Measurements from ENCODE around the gene SGK1.

DNA sequence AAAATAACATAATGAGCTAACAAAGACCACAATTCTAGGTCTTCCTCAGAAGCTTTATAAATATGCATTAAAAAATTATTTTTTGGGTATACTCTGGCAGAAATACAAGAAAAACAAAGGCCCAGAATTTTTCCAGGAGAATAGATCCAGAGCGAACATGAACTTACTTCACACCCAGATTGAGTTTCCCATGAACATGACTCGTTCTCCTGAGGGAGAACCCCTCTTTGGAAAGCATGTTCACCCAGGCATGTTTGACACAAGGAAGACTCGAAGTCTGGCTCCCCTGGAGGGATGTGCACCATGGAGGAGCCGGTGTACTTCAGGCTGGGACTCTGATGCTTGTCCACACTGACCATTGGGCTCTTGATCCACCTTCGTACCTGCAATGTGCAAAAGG lies 56.1 kb downstream of the SGK1 start:
- TF ChIP-seq EZH2 (IDR thresholded peaks at IDR 0.05; ENCODE audit: borderline replicate concordance, insufficient read depth, low read depth, low read length, poor library complexity, severe bottlenecking) = no peak
- TF ChIP-seq, protein P1, sequence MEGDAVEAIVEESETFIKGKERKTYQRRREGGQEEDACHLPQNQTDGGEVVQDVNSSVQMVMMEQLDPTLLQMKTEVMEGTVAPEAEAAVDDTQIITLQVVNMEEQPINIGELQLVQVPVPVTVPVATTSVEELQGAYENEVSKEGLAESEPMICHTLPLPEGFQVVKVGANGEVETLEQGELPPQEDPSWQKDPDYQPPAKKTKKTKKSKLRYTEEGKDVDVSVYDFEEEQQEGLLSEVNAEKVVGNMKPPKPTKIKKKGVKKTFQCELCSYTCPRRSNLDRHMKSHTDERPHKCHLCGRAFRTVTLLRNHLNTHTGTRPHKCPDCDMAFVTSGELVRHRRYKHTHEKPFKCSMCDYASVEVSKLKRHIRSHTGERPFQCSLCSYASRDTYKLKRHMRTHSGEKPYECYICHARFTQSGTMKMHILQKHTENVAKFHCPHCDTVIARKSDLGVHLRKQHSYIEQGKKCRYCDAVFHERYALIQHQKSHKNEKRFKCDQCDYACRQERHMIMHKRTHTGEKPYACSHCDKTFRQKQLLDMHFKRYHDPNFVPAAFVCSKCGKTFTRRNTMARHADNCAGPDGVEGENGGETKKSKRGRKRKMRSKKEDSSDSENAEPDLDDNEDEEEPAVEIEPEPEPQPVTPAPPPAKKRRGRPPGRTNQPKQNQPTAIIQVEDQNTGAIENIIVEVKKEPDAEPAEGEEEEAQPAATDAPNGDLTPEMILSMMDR (IDR thresholded peaks at IDR 0.05) = no peak
